ENCODE measurements around the gene TUBA4B. TPM values are rescaled to one million over a fixed set of nuclear protein-coding genes. Genes with fewer than 3 reads are reported as not detected.

The TUBA4B gene
- total RNA-seq, 2 donors from 2014 or later, result not detected

GRCh38 chr2:219266232-219266631, 13.2 kb downstream of the TUBA4B start:
- 63% methylated on average over 5 of the region's 5 CpGs for WGBS
- Histone ChIP-seq H3K4me3 (no peak overlapping the region), H3K36me3 (no peaks in the 10 kb centered on the region), H3K27me3 (replicated peaks; ENCODE audit: insufficient read depth) (no peaks in the 10 kb centered on the region), H3K4me1 (replicated peaks) (no peaks in the 10 kb centered on the region), H3K27ac (no peak overlapping the region), H3K9me3 (no peaks in the 10 kb centered on the region)
- TF ChIP-seq POLR2A (IDR thresholded peaks at IDR 0.05), result no peak
- TF ChIP-seq POLR2AphosphoS5 (IDR thresholded peaks at IDR 0.05), result no peak
- TF ChIP-seq, protein P1, sequence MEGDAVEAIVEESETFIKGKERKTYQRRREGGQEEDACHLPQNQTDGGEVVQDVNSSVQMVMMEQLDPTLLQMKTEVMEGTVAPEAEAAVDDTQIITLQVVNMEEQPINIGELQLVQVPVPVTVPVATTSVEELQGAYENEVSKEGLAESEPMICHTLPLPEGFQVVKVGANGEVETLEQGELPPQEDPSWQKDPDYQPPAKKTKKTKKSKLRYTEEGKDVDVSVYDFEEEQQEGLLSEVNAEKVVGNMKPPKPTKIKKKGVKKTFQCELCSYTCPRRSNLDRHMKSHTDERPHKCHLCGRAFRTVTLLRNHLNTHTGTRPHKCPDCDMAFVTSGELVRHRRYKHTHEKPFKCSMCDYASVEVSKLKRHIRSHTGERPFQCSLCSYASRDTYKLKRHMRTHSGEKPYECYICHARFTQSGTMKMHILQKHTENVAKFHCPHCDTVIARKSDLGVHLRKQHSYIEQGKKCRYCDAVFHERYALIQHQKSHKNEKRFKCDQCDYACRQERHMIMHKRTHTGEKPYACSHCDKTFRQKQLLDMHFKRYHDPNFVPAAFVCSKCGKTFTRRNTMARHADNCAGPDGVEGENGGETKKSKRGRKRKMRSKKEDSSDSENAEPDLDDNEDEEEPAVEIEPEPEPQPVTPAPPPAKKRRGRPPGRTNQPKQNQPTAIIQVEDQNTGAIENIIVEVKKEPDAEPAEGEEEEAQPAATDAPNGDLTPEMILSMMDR (IDR thresholded peaks at IDR 0.05), result no peak
- intact Hi-C loops (cut with DNase I), result no loop called here
- DNase-seq (ENCODE audit: low spot score), result no peak

- WGBS, result 100% methylated on average over 1 of the region's 1 CpG
- TF ChIP-seq, protein P1 (IDR thresholded peaks at IDR 0.05), result no peak
- no peak for TF ChIP-seq POLR2AphosphoS5 (IDR thresholded peaks at IDR 0.05)
- no peak for TF ChIP-seq POLR2A (IDR thresholded peaks at IDR 0.05)
- DNase-seq (ENCODE audit: low spot score), result no peak
- H3K27me3 ChIP-seq (replicated peaks; ENCODE audit: insufficient read depth), result no peaks in the 10 kb centered on the region
- no peaks in the 10 kb centered on the region for H3K36me3 ChIP-seq
- no peaks in the 10 kb centered on the region for H3K4me1 ChIP-seq (replicated peaks)
- no peaks in the 10 kb centered on the region for H3K9me3 ChIP-seq
- H3K4me3 ChIP-seq, result no peak overlapping the region
- intact Hi-C loops (cut with DNase I), result no loop called here
- no peak overlapping the region for H3K27ac ChIP-seq
These were observed 13.8 kb downstream of the TUBA4B start for GRCh38 chr2:219266886-219267285.

GRCh38 chr2:219268294-219268693, 15.3 kb downstream of the TUBA4B start:
- no peaks in the 10 kb centered on the region for H3K9me3 ChIP-seq
- H3K27ac ChIP-seq, result no peak overlapping the region
- no peaks in the 10 kb centered on the region for H3K4me1 ChIP-seq (replicated peaks)
- 98% methylated on average over 2 of the region's 2 CpGs for WGBS
- H3K36me3 ChIP-seq, result no peaks in the 10 kb centered on the region
- no peak for DNase-seq (ENCODE audit: low spot score)
- TF ChIP-seq, protein P1 (IDR thresholded peaks at IDR 0.05), result no peak
- TF ChIP-seq POLR2AphosphoS5 (IDR thresholded peaks at IDR 0.05) (no peak), POLR2A (IDR thresholded peaks at IDR 0.05) (no peak)
- intact Hi-C loops (cut with DNase I), result no loop called here
- H3K27me3 ChIP-seq (replicated peaks; ENCODE audit: insufficient read depth), result no peaks in the 10 kb centered on the region
- H3K4me3 ChIP-seq, result no peak overlapping the region

DNA sequence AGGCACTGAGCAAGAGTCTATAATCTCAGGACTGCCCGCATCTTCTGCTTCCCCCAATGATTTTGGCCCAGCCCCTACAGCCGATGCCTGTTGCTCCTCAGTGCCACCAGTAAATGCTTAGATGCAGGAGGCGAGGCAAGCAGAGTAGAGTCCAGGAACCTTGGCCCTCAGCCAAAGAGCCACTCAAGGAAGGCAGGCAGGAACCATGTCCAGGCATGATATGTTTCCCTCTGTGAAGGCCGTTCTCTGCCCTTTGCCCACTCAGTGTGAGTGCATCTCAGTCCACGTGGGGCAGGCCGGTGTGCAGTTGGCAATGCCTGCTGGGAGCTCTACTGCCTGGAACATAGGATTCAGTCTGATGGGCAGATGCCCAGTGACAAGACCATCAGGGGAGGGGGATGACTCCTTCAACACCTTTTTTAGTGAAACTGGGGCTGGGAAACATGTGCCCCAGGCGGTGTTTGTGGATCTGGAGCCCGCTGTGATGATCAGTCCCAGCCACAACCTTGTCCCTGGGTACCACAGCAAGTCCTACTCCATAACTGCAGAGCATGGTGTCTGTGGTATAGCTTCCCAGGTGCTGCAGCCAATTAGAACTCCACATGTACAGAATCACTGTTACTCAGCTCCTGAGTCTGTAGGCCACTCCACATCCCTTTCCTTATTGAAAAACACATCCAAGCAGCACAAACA, 16.5 kb downstream of the TUBA4B start:
- TF ChIP-seq POLR2A (IDR thresholded peaks at IDR 0.05), result no peak
- TF ChIP-seq POLR2AphosphoS5 (IDR thresholded peaks at IDR 0.05), result no peak
- TF ChIP-seq, protein P1 (IDR thresholded peaks at IDR 0.05), result no peak
- WGBS, result 38% methylated on average over 8 of the region's 8 CpGs
- no peaks in the 10 kb centered on the region for H3K4me1 ChIP-seq (replicated peaks)
- intact Hi-C loops (cut with DNase I), result no loop called here
- no peaks in the 10 kb centered on the region for H3K27me3 ChIP-seq (replicated peaks; ENCODE audit: insufficient read depth)
- H3K9me3 ChIP-seq, result no peaks in the 10 kb centered on the region
- no peak overlapping the region for H3K4me3 ChIP-seq
- no peaks in the 10 kb centered on the region for H3K36me3 ChIP-seq
- H3K27ac ChIP-seq, result no peak overlapping the region
- no peak for DNase-seq (ENCODE audit: low spot score)

DNA sequence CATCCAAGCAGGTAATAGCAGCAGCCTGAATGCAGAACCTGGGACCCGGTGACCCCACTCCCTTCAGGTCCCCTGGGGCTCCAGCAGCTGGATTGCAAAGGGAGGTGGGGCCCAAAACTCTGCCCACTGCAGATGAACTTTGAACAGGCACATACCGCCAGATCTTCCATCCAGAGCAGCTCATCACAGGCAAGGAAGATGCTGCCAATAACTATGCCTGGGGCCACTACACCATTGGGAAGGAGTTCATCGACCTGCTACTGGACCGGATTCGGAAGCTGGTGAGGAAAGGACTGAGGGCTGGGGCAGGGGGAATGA, 17.0 kb downstream of the TUBA4B start:
- intact Hi-C loops (cut with DNase I), result no loop called here
- TF ChIP-seq POLR2A (IDR thresholded peaks at IDR 0.05), result no peak
- TF ChIP-seq, protein P1 (IDR thresholded peaks at IDR 0.05), result no peak
- TF ChIP-seq POLR2AphosphoS5 (IDR thresholded peaks at IDR 0.05), result no peak
- WGBS, result 91% methylated on average over 5 of the region's 5 CpGs

More for the DNA sequence above, 17.0 kb downstream of the TUBA4B start:
- Histone ChIP-seq H3K4me1 (replicated peaks) (no peaks in the 10 kb centered on the region), H3K36me3 (no peaks in the 10 kb centered on the region), H3K27ac (no peak overlapping the region), H3K27me3 (replicated peaks; ENCODE audit: insufficient read depth) (no peaks in the 10 kb centered on the region), H3K4me3 (no peak overlapping the region), H3K9me3 (no peaks in the 10 kb centered on the region)
- no peak for DNase-seq (ENCODE audit: low spot score)

Data from prostate gland (tissue), 2 donors.